COLO829 (cell line): ENCODE results near the gene DISC1.
"Not testable (repeated sequence)": the region's sequence is repeated elsewhere in the genome, so short reads cannot be mapped to it uniquely, and the experiment has no call there.

Experiments
- DNase-seq: peaks from one replicate; pipeline ENCODE4 v3.0.0; 2012; ENCODE audit warnings: low spot score

DISC1 gene

DNA sequence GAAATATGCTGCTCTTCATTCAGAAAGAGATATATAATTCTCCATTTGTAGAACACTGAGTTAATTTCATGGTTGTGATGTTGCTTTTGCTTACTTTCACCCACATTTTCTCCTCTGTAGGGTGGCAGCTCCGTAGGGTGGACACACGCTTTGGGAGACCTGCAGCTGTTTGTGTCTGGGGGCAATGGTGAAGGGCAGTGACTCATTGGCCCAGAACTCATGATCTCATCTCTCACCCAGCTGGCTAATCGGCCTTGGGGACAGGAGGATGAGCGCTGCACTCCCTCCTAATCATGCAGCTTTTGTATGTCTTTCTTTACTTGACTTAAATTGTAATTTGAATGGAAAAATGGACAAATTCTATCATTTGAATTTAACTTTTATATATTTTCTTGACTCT lies 9.6 kb downstream of the DISC1 start:
- no peak for DNase-seq

DNA sequence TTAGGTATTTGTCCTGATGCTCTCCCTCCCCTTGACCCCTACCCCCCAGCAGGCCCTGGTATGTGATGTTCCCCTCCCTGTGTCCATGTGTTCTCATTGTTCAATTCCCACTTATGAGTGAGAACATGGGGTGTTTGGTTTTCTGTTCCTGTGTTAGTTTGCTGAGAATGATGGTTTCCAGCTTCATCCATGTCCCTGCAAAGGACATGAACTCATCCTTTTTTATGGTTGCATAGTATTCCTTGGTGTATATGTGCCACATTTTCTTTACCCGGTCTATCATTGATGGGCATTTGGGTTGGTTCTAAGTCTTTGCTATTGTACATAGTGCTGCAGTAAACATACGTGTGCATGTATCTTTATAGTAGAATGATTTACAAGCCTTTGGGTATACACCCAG lies 10.3 kb downstream of the DISC1 start:
- not testable (repeated sequence) for DNase-seq

DNA sequence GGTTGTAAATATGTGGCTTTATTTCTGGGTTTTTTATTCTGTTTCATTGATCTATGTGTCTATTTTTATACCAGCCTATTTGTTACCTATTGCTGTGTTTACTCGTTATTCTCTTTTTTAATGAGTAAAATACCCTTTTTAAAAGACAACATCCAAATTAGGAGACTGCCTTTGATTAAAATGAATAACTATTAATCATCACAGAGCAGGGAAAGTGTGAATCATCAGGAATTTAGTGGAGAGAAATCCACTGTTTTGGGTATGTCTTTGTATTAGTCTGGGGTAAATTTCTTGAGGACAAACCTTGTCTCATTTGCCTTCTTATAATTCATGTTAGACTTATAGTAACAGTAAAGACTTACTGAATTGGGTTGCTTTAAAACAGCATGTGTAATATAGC lies 12.1 kb downstream of the DISC1 start:
- no peak for DNase-seq

DNA sequence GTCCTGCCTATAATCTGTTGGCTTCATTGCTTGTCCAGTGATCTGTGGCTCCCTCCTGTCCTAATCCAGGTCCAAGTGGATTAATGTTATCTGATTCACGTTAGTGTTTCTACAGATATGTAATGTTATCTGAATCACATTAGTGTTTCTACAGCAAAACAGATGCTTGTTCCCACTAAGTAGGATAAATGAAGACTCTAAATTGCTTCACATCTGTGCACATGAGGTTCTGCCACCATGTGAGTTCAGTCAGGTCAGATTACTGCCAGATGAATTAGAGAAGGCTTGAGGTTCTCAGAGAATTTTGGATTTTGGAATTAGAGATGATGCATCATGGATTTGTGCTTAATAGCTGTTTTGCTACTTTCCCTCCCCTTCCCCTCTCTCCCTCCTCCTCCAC lies 13.2 kb downstream of the DISC1 start:
- no peak for DNase-seq

DNA sequence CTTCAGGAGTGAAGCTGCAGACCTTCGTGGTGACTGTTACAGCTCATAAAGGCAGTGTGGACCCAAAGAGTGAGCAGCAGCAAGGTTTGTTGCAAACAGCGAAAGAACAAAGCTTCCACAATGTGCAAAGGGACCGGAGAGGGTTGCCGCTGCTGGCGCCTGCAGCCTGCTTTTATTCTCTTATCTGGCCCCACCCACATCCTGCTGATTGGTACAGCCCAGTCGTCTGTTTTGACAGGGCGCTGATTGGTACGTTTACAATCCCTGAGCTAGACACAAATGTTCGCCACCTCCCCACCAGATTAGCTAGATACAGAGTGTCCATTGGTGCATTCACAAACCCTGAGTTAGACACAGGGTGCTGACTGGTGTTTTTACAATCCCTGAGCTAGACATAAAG lies 14.9 kb downstream of the DISC1 start:
- DNase-seq = not testable (repeated sequence)

DNA sequence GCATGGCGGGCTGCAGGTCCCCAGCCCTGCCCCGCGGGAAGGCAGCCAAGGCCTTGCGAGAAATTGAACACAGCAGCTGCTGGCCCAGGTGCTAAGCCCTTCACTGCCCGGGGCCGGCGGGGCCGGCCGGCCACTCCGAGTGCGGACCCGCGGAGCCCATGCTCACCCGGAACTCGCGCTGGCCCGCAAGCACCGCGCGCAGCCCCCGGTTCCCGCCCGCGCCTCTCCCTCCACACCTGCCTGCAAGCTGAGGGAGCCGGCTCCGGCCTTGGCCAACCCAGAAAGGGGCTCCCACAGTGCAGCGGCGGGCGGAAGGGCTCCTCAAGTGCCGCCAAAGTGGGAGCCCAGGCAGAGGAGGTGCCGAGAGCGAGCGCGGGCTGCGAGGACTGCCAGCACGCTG lies 15.5 kb downstream of the DISC1 start:
- not testable (repeated sequence) for DNase-seq

DNA sequence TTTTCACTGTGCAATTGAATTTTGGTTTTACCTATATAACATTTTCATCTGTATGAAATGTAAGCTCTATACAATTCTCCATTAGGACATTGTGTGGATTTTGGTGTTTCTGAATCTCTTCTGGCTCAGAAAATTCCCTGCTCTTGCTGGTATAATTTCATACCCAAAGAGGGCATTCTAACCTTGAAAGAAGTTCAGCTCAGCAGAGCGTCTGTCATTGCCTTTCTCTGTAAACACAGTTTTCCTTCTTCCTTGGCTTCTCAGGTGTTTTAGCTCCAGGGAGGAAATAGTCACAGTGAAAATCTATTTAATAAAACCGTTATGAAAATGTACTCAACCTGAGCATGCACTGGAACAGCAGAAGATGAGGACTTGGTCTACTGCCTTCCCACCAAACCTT lies 16.0 kb downstream of the DISC1 start:
- no peak for DNase-seq

DNA sequence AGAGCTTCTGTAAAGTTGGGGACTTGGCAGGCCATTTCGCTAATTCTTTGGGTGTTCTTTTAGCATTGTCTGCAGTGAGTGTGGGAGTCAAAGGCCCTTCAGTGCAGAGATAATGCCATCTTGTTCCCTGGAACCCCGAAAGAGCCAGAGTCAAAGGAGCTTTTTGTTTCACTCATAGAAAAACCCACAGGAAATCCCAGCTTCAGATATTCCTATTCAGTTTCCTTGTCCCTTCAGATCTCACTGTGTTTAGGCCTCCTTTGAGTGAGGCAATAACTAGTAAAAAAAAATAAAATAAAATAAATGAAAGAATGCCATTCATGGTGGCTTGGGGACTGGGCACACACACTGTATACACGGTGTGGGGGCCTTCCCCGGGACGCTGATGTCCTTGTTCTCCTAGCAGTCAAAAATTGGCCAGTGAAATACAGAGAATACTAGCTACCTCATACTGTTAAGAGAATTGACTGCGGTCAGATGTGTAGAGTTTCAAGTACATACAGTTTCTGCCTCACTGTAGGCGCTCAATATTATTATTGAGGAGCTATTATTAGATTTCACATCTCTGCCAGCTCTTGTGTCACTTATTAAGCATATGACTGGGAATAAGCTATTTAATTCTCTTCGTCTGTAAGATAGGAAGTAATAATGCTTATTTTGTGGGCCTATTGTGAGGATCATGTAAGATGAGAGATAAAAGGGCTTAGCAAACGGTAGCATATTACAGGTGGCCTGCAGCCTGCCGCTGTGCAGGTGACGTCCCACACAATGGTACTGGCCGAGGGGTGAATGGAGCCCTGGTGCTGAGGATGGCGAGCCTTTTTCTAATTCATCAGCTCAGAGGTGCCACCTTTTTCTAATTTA lies 16.7 kb downstream of the DISC1 start:
- DNase-seq = peak; percentile 91

DNA sequence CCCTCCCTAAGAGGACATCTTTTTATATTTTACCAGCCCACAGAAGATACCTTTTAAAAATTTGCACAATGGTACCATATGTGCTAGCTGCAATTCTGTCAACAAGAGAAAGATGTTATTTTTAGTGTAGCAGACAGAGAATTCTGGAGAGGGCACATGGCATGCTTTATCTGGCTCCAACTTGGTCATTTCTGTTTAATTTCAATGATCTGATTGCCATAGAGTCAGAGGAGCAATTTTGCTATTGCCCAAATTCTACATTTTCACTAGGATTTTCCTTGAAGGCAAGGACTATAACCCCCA lies 17.3 kb downstream of the DISC1 start:
- DNase-seq = no peak

DNA sequence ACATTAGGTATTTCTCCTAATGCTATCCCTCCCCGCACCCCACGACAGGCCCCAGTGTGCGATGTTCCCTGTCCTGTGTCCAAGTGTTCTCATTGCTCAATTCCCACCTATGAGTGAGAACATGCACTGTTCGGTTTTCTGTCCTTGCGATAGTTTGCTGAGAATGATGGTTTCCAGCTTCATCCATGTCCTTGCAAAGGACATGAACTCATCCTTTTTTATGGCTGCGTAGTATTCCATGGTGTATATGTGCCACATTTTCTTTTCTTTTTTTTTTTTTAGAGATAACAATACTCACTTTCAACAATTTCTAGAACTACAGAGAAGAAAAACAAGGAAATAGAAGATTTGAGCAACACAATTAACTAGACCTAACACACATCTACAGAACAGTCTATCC lies 19.0 kb downstream of the DISC1 start:
- not testable (repeated sequence) for DNase-seq

DNA sequence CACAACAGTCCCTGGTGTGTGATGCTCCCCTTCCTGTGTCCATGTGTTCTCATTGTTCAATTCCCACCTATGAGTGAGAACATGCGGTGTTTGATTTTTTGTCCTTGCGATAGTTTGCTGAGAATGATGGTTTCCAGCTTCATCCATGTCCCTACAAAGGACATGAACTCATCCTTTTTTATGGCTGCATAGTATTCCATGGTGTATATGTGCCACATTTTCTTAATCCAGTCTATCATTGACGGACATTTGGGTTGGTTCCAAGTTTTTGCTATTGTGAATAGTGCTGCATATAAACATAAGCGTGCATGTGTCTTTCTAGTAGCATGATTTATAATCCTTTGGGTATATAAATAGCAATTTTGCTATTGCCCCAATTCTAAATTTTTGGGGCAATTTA lies 19.6 kb downstream of the DISC1 start:
- DNase-seq = not testable (repeated sequence)

DNA sequence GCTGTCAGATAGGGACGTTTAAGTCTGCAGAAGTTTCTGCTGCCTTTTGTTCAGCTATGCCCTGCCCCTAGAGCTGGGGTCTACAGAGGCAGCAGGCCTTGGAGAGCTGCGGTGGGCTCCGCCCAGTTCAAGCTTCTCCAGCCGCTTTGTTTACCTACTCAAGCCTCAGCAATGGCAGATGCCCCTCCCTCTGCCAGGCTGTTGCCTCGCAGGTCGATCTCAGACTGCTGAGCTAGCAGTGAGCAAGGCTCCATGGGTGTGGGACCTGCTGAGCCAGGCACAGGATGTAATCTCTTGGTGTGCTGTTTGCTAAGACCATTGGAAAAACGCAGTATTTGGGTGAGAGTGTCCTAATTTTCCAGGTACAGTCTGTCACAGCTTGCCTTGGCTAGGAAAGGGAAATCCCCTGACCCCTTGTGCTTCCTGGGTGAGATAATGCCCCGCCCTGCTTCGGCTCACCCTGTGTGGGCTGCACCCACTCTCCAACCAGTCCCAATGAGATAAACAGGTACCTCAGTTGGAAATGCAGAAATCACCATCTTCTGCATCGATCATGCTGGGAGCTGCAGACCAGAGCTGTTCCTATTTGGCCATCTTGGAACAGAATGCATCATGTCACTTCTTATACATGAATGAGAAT lies 25.2 kb downstream of the DISC1 start:
- DNase-seq = not testable (repeated sequence)

DNA sequence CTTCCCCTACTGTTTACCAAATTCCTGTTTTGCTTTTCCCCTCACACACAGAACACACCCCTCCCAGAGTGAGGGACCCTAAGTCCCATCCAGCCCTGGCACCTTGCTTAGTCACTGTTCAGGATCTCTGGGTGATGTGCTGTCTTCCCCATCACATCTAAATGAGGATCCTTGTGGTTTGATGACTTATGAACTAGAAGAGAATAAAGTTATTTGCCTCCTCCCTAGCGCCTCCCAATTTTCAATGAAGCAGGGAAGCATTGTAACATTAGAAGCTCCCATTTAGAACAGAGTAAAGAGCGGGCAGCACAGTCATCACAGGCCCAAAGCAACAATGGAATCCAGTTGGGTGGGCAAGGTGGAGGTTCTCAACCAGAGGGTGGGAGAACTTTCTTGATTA lies 27.0 kb downstream of the DISC1 start:
- DNase-seq = no peak

DNA sequence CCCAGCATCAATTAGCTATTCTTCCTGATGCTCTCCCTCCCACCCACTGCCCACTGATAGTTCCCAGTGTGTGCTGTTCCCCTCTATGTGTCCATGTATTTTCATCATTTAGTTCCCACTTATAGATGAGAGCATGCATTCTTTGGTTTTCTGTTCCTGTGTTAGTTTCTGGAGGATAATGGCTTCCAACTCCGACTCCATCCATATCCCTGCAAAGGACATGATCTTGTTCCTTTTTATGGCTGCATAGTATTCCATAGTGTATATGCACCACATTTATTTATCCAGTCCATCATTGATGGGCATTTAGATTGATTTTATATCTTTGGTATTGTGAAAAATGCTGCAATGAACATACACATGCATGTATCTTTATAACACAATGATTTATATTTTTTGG lies 30.2 kb downstream of the DISC1 start:
- no peak for DNase-seq

DNA sequence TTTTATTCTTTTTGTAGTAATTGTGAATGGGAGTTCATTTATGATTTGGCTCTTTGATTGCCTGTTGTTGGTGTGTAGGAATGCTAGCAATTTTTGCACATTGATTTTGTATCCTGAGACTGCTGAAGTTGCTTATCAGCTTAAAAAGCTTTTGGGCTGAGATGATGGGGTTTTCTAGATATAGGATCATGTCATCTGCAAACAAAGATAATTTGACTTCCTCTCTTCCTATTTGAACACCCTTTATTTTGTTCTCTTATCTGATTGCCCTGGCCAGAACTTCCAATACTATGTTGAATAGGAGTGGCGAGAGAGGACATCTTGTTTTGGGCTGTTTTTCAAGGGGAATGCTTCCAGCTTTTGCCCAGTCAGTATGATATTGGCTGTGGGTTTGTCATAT lies 31.6 kb downstream of the DISC1 start:
- DNase-seq = not testable (repeated sequence)

DNA sequence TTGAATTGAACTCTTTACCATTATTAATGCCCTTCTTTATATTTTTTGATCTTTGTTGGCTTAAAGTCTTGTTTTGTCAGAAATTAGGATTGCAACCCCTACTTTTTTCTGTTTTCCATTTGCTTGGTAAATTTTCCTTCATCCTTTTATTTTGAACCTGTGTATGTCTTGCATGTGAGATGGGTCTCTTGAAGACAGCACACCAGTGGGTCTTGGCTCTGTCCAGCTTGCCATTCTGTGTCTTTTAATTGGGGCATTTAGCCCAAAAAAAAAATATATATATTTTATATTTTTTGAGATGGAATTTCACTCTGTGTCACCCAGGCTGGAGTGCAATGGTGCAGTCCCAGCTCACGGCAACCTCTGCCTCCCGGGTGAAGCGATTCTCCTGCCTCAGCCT lies 33.6 kb downstream of the DISC1 start:
- no peak for DNase-seq

DNA sequence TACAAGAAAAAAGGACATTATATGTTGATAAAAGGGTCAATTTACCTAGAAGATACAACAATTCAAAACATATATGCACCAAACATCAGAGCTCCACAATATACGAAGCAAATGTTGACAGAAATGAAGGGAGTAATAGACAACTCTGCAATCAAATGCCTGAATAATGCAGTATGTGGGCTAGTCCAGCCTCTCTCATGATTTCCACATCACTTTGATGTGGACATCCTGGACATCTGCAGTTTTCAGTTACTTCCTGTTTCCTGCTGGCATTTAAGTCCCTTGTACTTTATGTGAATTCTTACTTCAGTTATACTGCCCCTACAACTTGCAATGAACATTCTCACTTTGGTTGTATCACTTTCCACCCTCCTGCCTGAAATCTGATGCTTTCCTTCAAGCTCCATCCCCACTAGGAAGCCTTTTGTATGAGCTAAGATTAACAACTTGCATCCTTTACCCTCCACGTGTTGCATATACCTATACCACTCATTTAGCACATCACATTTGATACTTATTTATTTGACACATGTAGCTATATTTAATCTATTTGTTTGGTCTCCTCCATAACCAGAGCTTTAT lies 36.7 kb downstream of the DISC1 start:
- DNase-seq = peak; percentile 64

DNA sequence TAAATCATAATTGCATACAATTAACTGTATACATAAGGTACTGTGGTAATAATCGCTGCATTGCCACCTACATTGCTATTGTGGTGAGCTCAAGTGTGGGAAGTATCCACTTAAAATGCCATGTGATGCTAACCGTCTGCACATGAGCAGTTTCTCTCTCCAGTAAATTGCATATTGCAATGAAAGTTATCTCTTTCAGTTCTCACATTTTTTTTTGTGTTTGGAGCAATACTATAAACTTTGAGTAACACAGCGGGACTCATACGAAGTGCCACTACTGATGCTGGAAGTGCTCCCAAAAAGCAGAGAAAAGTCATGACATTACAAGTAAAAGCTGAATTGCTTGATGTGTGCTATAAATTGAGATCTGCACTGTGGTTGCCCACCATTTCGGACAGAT lies 38.5 kb downstream of the DISC1 start:
- DNase-seq = no peak

DNA sequence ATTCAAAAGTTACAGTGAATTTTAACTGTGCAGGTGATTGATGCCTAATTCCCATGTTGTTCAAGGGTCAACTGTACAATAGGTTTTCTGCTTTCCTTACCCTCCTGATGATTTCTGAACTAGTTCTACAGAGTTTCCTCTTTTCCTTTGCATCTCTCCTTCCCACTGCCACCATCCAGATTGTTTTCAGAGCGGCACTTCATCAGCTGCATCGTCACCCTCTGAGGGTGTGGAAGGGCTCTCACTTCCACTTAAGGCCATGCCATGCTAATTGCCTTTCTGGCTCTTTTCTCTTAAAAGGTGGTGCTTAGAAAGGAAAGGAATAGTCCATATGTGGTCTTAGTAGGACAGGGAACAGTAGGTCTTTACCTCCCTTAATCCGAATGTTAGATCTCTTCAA lies 39.1 kb downstream of the DISC1 start:
- DNase-seq = no peak

DNA sequence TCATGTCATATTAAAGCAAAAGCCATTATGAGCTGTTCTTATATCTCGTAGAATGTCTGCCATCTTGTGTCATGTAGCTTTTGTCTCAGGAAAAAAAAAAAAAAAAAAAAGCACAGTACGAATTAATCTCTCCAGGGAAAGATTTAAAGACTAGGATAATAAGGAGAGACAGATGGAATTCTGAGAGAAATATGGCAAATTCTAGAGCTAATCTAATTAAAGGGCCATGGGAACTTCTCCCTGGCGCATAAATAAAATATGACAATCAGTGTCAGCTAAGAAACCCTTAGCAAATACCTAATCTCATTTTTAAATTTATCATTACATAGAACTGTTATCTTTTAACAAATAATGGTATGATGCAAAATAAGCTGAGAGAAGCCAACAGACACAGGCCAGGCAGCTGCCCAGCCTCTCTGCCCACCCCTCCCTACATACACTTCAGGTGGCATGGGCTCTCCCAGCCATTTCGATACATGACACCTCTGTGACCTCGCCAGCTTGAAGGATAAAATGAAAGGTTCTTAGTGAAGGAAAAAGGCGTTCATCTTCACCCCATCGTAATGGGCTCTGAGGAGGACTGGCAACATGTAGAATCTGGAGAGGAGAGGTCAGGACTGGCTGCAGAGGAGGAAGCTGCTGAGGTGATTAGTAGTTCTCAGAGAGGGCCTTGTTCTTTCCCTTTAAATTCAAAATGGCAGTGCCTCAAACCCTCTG lies 39.8 kb downstream of the DISC1 start:
- DNase-seq = no peak

DNA sequence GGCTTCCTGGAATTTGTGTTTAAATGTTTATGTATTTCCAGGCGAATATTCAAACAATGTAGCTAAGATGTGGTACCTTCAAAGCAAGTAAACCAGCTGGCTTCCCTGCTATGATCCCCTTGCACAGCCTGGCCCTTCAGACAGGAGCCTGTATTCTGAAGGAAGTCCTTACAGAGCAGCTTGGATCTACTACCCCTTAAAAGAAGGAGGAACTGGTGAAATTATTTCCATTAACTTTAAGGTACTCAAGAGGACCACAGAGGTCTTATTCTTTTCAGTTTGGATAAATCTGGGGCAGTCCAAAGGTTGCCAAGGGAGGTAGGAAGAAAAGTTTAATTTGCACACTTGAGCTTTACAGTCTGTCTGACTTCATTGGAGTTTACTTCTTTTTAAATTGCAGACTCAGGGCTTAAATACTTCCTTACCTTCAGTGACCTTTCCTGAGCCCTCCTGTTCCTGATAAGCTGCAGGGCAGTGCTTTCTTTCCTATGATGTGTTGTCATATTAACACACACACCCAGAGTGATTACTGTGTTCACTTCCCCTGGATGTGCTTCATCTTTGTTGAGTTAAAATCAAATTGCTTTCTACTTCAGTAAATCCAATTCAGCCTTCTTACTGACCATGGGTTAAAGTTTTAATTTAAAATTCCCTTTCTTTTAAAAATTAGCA lies 40.5 kb downstream of the DISC1 start:
- DNase-seq = no peak

DNA sequence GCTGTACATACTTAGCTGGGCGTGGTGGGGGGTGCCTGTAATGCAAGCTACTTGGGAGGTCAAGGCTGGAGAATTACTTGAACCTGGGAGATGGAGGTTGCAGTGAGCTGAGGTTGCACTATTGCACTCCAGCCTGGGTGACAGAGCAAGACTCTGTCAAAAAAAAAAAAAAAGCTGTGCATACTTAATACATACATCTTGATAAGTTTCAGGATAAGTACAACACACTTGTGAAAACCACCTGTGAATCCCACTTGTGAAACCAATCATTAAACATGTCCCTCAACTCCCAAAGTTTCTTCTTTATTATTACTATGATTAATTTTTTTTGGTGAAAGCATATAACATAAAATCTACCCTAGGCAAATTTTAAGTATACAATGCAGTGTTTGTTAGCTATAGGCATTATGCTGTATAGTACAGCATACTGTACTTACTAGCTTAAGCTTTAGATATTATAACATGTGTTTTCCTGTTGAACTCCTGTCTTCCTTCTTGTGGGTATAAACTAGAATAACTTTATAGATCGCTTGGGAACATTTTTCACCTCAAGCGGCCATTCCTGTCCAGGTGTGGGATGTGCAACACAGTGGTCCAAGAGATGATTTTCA lies 41.4 kb downstream of the DISC1 start:
- no peak for DNase-seq
